HG03196 (cell line): ENCODE data around the gene CACNG8.

Source experiments
- ATAC-seq: cut with Tn5 transposase; IDR thresholded peaks from one replicate; pipeline ENCODE4 v1.9.1; 2021; ENCODE audit not compliant: unreplicated experiment

Gene CACNG8

DNA sequence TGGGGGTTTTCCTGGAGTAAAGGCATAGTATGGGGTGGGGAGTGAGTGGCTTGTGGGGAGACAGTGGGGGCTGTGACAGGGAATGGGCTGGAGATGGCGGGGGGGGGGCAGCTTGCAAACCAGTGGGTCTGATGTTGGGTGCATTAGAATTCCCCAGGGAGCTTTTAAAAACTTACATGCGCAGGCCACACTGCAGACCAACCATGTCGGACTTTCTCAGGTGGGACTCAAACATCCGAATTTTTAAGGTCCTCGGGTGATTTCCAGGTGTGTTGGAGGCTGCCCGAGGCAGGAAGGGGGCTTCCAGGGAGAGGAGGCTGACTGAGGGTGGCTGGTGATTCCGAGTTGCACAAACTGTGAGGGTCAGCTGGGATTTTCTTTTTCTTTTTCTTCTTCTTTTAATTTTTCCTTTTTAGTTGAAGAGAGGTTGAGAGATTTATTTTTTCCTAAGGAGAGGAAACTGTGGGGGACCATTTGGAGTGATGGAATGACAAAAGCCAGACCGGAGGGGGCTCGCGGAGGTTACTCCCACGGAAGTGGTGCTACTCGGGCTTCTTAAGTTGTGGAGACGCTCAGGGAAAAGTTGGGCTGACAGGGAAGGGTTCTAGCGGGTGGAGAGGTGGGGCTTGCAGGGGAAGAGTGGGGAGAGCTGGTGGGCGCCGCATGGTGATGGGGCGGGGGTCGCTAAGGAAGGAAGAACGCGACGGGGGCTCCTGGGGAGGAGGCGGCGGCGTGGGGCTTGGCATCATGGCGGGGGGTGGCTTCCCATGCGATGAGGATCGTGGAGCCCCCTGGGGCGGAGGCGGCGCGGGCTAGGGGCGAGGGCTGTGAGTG is 997 bp upstream of the CACNG8 start:
- ATAC-seq: no peak

DNA sequence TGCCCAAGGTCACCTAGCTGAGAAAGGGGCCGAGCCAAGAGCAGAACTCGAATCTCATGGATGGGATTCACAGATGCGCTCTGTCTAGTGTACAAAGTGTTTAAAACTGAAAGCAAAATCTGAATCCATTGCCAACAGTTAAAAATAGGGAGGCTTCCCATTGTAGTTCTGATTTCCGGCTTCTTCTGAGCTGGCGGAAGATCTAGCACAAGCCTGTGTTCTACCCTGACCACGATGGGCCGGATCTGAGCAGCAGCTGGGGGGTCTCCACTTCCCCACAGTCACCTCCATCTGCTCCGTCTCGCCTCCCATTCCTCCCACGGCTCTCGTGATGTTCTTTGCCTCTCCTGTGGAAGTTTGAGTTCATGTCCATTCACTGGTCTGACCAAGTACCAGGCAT is 2.4 kb downstream of the CACNG8 start:
- ATAC-seq: no peak

DNA sequence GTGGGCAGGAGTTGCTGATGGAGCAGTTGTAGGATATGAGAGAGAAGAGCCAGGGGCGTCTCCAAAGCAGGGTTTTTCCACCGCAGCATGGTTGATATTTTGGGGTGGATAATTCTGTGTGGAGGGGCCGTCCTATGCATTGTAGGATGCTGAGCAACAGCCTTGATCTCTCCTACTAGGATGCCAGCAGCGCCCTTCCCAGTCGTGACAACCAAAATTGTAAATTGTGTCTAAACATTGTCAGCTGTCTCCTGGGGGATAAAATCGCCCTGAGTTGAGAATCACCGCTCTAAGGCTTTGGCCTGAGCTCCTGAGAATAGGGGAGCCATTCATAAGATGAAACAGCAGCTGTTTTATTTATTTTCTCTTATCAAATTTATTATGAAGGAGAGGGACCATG is 4.2 kb downstream of the CACNG8 start:
- no peak for ATAC-seq

GRCh38 chr19:53969366-53969765 is 6.6 kb downstream of the CACNG8 start:
- ATAC-seq: no peak

DNA sequence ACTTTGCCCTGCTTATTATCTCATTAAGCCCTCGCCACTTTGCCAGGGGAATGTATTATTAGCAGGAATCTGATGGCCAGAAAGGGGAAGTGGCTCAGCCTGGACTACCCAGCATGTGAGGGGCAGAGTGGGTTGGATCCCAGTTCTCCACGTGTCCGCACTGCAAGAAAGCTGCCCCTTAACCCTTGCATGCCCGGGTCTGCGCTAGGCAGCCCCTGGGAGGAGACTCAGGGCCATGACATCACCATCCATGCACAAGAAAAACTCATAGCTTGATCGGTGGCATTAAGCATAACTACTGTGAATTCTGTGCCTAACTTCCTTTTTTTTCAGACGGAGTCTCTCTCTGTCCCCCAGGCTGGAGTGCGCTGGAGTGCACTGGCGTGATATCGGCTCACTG is 8.9 kb downstream of the CACNG8 start:
- no peak for ATAC-seq

DNA sequence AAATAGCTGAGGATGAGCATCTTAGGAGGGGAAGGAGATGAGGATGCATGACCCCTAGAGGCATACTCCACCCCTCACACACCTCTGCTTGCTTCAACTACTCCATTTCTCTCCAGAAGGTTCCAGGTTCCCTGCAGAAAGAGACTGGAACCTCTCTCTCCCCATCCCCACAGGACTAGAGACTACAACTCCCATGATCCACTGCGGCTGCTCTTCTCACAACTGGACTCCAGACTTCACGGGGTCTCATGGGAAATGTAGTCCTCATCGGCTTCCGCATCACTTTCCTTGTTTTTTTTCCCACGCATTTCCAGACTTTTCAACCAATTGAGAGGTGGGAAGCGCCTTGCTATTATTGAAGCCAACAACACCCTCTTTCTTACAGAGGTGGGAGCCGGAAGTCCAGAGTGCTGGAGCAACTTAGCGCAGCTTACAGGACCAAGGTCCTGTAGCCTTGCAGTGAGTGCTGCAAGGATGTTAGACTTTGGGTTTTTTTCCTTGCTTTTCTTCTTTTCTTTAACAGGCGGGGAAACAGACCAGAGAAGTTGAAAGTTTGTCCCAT is 14.8 kb downstream of the CACNG8 start:
- ATAC-seq: no peak

GRCh38 chr19:53977991-53978731 is 15.4 kb downstream of the CACNG8 start:
- ATAC-seq: no peak

GRCh38 chr19:53978975-53979801 is 16.5 kb downstream of the CACNG8 start:
- ATAC-seq: no peak

DNA sequence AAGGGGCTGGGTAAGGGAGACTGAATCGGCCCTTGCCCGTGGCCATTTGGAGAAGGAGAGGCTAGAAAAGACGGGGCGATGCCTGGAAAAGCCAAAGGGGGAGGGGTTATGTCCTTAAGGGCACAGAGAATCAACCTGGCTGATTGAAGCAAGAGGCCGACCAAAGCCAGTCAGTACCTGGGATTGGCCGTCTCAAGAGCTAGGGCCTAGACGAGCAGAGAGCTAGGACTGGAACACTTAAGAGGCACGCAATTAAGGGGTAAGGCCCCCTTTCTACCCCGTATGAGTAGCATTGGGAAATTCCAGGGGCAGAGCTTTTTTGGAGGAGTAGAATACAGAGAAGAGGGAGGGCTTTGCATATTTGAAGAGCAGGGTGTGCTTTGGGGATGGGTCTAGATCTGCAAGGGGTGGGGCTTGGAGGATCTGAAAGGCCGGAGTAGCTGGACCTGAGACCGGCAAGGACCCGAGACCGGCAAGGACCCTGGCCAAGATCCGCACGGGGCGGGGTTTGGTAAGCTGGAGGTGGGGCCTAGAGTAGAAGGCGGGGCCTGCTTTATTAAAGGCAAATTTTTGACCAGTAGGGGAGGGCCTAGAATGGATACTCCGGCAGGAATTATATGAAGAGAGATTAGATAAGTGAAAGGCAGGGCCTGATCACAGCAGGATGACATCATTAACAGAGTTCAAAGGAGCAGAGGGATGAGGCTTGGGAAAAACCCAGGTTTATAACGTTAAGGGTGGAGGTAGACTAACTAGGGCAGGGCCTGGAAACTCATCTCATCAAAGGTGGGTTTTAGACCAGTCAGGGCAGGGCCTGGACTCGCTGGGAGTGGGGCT is 18.0 kb downstream of the CACNG8 start:
- ATAC-seq: no peak

- no peak for ATAC-seq
Observed at GRCh38 chr19:53981376-53981951, 18.7 kb downstream of the CACNG8 start.

DNA sequence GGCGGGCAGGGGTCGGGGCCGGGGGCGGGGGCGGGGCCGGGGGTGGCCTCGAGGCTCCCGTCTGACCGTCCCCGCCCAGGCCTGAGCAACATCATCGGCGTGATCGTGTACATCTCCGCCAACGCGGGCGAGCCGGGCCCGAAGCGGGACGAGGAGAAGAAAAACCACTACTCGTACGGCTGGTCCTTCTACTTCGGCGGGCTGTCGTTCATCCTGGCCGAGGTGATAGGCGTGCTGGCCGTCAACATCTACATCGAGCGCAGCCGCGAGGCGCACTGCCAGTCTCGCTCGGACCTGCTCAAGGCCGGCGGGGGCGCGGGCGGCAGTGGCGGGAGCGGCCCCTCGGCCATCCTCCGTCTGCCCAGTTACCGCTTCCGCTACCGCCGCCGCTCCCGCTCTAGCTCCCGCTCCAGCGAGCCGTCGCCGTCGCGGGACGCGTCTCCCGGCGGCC is 19.3 kb downstream of the CACNG8 start:
- ATAC-seq: no peak

DNA sequence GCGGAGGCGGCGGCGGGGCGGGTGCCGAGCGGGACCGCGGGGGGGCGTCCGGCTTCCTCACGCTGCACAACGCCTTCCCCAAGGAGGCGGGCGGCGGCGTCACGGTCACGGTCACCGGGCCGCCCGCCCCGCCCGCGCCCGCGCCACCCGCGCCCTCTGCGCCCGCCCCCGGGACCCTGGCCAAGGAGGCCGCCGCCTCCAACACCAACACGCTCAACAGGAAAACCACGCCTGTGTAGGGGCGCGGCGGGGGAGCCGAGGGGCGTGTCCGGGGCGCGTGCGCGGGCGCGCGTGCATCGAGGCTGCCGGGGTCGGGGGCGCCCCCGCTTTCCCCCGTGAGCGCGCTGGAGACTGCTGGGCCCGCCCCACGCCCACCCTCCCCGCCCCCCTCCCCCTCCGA is 19.9 kb downstream of the CACNG8 start:
- ATAC-seq: no peak

GRCh38 chr19:53983457-53984289 is 20.9 kb downstream of the CACNG8 start:
- ATAC-seq: no peak

DNA sequence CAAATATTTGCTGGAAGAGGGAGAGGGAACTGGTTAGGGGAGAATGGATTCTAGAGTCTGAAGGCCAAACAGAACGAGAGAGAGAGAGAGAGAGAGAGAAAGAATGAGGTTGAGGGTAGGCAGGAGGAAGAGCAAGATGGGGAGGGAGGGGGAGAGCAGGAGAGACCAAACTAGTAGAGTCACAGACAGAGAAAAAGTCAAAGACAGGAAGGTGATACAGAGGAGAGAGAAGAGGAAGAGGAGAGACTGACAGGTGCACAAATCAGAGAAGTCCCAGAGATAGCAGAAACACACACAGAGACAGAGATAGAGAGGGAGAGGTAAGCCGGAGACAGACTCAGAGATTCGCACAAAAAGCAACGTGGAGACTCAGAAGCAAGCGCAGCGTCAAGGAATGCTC is 23.1 kb downstream of the CACNG8 start:
- ATAC-seq: no peak

GRCh38 chr19:53988981-53989380 is 26.2 kb downstream of the CACNG8 start:
- no peak for ATAC-seq

- no peak for ATAC-seq
Observed at GRCh38 chr19:53989600-53990533, 27.1 kb downstream of the CACNG8 start.

GRCh38 chr19:53991224-53992113 is 28.7 kb downstream of the CACNG8 start, which contains the start of gene CACNG6:
CACNG6 (plus strand) TSS chr19:53991637; CDS start chr19:53992878, 1,241 bp downstream.
- no peak for ATAC-seq
